Measurements from ENCODE around the gene EEF1AKMT3.

EEF1AKMT3 gene

DNA sequence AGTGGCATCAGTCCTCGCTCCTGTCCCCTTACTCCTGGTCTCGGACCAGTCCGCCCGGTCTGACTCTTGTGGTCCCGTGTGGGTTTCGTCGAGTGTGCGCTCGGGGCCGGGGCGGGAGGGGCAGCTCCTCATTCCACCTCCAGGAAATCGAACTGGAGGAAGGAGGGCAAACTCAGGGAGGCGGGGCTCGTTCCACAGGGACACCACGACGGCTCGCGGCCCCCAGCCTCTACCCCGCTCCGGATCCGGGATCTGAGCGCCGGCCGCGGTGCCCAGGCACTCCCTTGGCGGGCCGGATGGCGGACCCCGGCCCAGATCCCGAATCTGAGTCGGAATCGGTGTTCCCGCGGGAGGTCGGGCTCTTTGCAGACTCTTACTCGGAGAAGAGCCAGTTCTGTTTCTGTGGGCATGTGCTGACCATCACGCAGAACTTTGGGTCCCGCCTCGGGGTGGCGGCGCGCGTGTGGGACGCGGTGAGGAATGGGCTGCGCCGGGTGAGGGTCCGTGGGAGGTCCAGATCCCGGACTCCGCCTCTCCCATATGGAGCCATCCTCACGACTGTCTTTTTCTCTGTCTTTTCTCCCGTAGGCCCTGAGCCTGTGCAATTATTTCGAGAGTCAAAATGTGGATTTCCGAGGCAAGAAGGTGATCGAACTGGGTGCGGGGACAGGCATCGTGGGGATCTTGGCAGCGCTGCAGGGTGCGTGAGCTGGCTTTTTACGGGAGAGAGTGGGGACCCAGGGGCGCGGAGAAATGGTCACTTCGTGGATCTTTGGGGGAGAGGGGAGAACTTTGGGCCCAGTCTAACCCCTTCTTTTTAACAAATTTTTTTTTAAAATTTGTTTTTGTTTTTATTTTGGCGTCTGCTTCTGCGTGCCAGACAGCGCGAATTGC lies at the start of gene EEF1AKMT3:
TSS of gene EEF1AKMT3 (plus strand) at position 186 of the 894 bp plus-strand sequence. CDS start at position 297, 111 bp downstream.
- DNase-seq (ENCODE audit: low read depth), result no peak

GRCh38 chr12:57722716-57723629 lies 49.4 kb upstream of the EEF1AKMT3 start:
- no peak for DNase-seq (ENCODE audit: low read depth)

DNA sequence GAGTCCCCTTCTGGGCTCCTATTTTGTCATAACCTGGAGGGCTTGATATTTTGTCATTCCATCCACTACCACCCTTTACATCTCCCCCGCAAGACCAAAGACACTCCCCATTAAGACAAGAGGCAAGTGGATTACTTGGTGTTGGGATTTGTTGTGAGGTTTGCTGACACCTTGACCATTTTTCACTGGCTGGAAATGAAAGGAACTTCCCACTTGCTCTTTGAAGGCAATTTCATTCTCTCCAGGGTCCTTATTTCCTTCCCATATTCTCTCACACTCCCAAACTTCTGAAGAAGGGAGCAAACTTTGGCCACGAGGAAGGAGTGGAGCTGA lies 48.8 kb upstream of the EEF1AKMT3 start:
- no peak for DNase-seq (ENCODE audit: low read depth)

DNA sequence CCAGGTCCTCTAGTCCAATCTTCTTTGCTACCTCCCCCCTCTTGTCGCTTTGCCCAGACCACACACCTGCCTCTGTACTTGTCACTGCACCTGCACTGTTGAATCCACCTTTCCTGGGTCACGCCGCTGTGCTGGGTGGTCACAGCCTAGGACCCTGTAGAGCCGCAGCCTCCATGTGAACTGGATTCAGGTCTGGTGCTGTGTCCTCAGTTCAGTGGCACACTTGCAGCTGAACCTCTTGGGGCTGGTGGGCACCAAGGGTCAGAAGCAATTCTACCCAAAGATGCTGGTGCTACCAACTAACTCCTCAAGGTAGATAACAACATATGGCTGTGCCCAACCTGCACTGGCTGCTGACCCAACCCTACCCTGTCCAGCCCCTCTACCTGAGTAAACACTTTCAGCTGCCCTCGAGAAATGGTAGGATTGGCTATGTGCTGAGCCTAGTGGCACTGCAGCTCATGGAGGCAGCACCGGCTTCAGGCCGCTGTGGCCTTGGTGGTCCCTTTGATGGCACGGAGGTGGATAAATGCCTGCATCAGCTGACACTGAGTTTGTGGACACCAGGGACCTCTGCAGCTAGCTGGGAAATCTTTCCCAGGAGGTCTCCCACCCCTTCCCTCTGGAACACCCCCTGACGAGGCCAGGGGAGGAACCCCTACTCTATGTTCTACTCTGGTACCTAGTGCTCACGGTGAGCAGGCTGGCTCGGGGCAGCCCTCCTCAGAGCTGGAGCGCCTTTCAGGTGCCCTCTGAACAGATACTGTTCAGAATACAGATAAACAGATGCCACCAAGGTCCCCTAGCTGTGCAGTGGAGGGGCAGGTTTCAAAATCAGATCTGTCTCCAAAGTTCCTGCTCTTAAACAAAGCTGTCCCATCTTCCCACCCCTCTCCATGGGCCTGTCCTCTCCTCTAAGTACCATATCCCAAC lies 48.1 kb upstream of the EEF1AKMT3 start:
- no peak for DNase-seq (ENCODE audit: low read depth)

GRCh38 chr12:57724936-57725740 lies 47.3 kb upstream of the EEF1AKMT3 start:
- no peak for DNase-seq (ENCODE audit: low read depth)

DNA sequence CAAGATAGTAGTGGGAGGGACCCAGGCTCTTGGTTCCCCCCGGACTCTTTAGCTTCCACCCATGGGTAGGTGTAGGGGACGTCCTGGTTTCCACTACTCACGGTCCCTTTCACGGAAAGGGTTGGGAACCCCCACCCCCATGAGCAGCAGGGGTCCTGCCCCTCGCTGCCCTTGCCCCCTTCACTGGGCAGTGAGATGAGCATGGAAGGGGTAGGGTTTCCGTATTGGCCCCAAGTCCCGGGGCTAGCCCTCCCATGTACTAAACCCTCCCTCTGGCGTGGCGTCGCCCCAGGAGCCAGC lies 46.6 kb upstream of the EEF1AKMT3 start:
- no peak for DNase-seq (ENCODE audit: low read depth)

GRCh38 chr12:57726151-57726883 lies 46.1 kb upstream of the EEF1AKMT3 start:
- no peak for DNase-seq (ENCODE audit: low read depth)

- no peak for DNase-seq (ENCODE audit: low read depth)
These were observed 45.3 kb upstream of the EEF1AKMT3 start for GRCh38 chr12:57726884-57727757.

DNA sequence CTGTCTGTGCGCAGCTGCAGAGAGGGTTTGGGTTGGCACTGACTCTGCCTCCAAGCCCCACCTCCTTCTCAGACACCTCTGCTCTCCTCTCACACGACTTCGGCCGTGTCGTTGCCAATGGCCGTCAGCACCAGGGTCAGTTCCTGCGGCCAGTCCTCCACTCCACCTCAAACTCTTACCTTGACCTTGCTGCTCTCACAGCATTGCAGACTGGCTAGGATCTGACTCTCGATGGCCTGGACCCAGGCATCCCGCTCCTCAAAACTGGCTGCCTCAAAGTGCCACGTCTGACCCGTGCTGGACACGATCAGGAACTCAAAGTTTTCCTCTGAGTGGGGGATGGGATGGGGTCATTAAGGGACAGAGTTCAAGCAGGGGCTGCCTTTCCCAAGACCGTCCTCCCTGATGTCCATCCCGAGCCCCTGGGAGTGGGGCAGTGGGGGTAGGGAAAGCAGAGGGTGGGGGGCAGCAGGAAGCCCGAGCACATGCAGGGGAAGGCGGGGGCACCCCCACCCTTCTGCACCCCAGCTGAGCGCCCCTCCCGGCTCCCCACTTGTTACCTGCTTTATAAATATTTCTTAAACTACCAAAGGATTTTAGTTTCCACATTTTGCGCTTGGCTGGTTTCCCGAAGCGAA lies 44.5 kb upstream of the EEF1AKMT3 start:
- no peak for DNase-seq (ENCODE audit: low read depth)

GRCh38 chr12:57729321-57729844 lies 43.0 kb upstream of the EEF1AKMT3 start:
- no peak for DNase-seq (ENCODE audit: low read depth)

DNA sequence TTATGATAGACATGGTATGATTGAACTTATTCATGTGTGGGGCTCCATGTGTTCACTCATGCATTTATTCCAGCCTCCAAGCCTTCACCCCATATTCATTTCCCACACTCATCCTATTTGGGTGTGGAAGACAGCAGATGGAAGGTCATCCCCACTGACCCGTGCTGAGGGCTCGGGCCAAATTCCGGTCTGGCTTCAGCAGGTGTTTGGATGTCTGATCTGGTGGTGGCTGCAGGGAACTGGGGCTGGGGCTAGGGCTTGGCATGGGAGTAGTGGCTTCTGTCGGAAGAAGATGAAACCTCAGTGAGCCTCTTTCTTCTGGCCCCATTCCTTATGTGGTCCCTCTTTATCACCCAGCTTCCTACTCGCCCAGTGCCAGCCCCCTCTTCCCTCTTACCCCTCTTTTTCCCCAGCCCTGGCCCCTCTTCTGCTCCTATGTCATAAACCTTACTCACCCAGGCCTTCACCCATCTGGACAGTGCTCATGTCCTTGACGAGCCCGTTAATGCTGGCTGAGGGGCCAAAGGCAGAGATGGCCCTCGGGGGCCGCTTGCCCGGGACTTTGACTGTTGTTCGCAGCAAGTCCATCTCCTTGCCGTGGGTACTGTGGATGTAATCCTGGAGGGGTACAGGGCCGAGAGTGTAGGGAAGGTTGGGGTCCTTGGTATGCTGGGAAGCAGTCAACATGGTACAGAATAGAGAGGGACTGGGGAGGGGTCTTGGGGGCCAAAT lies 41.9 kb upstream of the EEF1AKMT3 start:
- DNase-seq (ENCODE audit: low read depth), result no peak

- no peak for DNase-seq (ENCODE audit: low read depth)
These were observed 40.9 kb upstream of the EEF1AKMT3 start for GRCh38 chr12:57731411-57732080.

GRCh38 chr12:57732270-57732669 lies 40.1 kb upstream of the EEF1AKMT3 start:
- DNase-seq (ENCODE audit: low read depth), result no peak

DNA sequence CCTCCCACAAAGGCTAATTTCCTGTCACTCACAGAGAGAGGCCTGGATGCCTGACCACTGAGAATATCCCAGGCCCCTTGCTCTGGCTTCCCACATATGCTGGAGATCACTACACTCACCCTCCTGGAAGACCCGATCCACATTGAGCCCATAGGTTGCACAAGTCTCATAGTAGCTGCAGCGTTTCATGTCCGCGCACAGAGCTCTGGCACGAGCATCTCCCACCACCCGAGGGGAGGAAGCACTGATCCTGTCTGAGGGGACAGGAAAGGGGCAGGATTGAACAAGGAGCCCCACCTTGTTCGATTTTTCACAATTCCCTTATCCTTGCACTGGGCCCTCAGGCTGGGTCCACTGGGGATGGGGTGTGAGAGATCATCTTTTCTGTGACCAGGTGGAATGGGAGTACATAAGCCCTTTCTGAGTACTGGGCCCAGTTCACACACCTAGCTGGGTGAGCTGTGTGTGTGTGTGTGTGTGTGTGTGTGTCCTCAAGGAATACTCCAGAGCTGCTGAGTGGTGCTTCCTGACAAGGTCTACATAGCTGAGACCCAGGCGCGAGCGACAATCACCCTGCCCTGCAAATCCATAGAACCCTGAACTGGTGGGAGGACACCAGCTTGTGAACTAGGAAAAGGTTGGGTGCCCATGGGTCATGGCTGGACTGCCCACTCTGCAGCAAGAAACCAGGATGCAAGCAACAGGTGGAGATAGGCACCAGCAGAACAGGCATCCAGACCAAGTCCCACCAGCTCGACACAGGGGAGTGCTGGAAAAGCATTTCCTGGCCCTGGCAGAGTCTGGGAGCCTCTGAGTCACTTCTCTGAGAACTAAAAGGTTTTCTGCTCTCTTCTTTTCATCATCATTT lies 39.5 kb upstream of the EEF1AKMT3 start:
- no peak for DNase-seq (ENCODE audit: low read depth)

GRCh38 chr12:57733928-57734327 lies 38.5 kb upstream of the EEF1AKMT3 start:
- no peak for DNase-seq (ENCODE audit: low read depth)

DNA sequence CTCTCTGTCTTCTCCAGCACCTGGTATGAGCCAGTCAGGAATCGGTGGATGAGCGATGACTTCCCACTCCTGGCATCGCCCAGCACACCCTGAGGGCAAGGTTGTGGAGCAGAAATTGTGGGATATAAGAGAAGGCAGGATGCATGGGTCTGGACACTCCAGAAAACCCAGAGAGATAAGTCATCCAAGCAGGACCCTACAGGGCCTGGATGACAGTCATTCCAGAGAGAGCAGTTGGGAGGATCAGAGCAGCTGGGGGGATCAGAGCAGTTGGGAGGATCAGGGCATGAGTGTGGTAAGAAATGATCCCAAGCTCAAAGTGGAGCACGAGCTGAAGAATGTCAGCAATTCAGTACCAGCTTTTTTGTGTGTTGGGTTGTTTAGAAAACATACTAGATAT lies 37.8 kb upstream of the EEF1AKMT3 start:
- no peak for DNase-seq (ENCODE audit: low read depth)
